GM10266 (cell line): ENCODE data around the gene SYNDIG1.

ENCODE experiments used
- DNase-seq: peaks from one replicate; pipeline ENCODE4 v3.0.0; 2012; ENCODE audit errors: extremely low spot score
- TF ChIP-seq, protein P1 (sequence below): IDR thresholded peaks from 2 replicates; pipeline ENCODE4 v1.5.1; 2012; ENCODE audit warnings: mild to moderate bottlenecking, low read depth; ENCODE audit not compliant: control insufficient read depth, insufficient read depth; ENCODE audit errors: missing control alignments

The SYNDIG1 gene

DNA sequence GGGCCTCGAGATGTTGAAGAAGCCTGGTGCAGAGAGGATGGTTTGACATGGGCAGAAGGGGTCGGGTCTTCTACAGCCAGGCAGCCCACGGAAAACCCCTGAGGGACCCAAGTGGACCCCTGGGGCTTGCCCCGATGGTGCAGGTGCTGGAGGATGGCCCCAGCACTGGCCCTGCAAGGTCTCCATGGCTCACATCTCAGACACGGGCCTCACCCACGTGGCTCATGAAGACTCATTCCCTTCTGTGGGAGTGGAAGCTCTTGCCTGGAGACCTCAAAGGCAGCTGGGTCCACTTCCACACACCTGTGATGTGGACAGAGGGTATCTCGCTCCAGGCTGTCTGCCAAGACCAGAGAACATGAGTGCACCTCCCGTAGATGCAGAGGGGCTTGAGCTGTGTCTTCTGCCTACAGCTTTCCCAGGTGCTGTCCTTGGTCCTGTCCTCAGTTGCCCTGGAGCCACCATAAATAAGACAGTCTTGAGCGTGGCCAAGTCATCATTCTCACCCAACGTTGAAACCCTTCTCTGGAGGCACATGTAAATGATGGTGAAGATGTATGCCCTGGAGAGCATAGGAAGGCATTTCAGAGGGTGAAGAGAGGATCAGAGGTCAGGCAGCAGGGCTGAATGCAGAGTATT is 108.0 kb downstream of the SYNDIG1 start:
- TF ChIP-seq, protein P1, sequence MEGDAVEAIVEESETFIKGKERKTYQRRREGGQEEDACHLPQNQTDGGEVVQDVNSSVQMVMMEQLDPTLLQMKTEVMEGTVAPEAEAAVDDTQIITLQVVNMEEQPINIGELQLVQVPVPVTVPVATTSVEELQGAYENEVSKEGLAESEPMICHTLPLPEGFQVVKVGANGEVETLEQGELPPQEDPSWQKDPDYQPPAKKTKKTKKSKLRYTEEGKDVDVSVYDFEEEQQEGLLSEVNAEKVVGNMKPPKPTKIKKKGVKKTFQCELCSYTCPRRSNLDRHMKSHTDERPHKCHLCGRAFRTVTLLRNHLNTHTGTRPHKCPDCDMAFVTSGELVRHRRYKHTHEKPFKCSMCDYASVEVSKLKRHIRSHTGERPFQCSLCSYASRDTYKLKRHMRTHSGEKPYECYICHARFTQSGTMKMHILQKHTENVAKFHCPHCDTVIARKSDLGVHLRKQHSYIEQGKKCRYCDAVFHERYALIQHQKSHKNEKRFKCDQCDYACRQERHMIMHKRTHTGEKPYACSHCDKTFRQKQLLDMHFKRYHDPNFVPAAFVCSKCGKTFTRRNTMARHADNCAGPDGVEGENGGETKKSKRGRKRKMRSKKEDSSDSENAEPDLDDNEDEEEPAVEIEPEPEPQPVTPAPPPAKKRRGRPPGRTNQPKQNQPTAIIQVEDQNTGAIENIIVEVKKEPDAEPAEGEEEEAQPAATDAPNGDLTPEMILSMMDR: no peak
- no peak for DNase-seq

DNA sequence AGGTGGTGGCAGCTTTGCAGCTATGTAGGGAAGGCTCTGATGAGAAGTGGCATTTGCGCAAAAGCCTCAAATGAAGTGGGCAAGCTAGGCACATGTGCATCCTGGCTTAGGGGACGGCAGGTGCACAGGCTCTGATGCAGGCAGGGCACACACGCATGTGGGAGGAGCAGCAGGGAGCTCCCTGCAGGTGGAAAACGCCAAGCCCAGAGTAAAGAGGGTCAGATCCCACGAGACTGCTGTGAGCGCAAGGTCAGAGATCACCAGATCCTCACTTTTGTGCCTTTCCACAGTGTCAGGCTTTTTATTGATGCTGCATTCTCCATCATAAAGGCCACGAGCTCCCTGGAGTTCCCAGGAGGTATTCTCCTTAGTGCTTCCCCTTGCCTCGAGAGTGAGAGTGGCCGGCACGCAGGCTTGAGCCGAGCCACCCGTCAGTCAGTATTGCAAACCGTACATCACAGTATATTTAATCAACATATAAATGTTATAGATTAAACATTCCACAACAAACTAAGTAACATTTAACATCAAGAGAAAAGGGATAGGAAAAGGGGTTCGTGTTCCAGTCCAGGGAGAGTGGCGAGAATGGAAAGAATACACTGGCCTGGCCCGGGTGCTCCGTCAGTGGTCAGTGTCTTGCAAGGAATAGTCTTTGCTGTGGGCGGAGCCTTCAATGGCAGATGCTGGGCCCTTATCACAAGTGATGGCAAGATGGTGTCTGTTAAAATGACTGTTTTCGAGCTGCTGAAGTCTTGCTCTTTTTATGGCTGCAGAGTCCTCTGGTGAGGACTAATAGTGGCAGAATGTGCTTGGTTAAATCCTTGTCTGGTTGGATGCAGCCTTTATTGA is 109.4 kb downstream of the SYNDIG1 start:
- no peak for DNase-seq
- TF ChIP-seq, protein P1: no peak

DNA sequence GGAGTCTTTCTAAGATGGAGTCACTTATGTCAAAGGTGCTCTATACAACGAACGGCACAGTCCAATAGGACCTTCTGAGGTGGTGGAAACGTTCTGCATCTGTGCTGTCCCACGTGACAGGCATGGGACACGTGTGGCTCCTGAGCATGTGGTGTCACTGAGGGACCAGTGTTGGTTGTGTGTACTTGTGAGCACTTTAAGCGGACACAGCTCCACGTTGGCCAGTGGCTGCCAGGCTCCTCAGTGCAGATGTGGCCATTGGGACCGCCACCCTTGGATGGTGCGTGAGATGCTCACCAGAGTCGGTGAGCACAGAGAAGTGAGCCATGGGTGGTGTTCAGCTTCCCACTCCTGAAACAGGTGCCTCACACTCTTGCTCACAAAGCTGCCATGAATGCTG is 110.0 kb downstream of the SYNDIG1 start:
- TF ChIP-seq, protein P1: no peak
- no peak for DNase-seq

DNA sequence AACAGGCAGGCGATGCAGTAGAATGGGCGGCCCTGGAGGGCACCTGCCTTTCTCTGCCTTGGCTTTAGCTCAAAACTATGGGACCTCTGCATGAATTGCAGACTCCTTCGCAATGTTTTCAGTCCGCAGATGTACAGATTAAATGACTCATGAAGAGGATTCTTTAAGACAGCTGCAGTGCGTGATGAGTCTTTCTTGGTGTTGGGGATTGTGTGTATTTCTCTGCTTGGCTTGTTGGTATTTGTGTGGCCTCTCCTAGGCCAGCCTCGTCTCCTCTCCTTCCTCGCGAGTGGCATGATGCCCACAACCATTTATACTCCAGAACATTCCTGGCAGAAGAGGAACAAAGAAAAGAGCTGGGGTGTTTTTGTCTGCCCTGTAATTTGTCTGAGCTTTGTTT is 110.6 kb downstream of the SYNDIG1 start:
- DNase-seq: no peak
- TF ChIP-seq, protein P1: no peak

DNA sequence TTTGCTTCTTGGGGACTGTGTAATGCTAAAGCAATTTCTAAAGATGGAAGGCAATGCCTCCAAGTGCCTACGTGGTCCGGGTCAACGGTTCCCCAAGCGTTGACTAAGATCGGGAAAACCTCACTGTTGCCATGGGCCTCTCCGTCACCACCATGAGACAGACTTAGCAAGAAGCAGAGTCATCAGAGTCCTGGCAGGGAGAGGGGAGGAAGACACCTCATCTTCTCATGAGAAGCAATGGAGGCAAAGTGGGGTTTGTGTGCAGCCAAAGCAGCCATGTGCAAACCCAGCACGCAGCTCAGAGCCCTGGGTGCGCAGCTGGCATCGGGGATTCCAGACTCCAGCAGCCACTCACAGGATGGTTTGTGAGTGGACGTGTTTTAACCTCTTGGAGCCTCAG is 111.4 kb downstream of the SYNDIG1 start:
- TF ChIP-seq, protein P1: no peak
- DNase-seq: no peak

DNA sequence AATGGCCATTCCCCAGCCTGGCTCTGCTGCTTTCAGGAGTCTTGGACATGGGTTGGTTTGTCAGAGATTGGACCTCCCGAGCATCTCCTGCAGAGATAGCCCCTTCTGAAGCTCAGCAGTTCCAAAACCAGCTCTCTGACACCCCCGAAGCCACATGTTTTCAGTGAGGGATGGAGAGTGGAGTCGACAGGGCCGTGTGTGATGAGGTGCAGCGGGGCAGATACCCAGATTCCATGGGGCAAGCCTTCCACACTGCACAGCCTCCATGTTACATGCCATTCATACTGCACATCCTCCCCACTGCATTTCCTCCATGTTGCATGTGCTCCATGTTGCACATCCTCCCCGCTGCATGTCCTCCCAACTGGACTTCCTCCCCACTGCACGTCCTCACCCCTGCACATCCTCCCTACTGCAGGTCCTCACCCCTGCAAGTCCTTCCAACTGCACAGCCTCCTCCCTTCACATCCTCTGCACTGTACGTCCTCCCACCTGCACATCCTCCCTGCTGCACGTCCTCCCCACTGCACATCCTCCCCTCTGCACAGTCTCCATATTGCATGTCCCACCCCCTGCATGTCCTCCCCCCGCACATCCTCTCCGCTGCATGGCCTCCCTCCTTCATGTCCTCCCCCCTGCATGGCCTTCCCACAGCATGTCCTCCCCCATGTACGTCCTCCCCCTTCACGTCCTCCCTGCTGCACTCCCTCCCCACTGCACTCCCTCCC is 112.2 kb downstream of the SYNDIG1 start:
- TF ChIP-seq, protein P1: no peak

More for the DNA sequence above, 112.2 kb downstream of the SYNDIG1 start:
- DNase-seq: no peak
